ENCODE results near the gene MAP6. TPM values are rescaled to one million over a fixed set of nuclear protein-coding genes. Genes with fewer than 3 reads are reported as not detected.

Gene MAP6
- total and polyA plus RNA-seq, 9 of the 15 experiments (the other 6 are each of a cell fraction or from before 2014, with no cell fraction given), result not detected

DNA sequence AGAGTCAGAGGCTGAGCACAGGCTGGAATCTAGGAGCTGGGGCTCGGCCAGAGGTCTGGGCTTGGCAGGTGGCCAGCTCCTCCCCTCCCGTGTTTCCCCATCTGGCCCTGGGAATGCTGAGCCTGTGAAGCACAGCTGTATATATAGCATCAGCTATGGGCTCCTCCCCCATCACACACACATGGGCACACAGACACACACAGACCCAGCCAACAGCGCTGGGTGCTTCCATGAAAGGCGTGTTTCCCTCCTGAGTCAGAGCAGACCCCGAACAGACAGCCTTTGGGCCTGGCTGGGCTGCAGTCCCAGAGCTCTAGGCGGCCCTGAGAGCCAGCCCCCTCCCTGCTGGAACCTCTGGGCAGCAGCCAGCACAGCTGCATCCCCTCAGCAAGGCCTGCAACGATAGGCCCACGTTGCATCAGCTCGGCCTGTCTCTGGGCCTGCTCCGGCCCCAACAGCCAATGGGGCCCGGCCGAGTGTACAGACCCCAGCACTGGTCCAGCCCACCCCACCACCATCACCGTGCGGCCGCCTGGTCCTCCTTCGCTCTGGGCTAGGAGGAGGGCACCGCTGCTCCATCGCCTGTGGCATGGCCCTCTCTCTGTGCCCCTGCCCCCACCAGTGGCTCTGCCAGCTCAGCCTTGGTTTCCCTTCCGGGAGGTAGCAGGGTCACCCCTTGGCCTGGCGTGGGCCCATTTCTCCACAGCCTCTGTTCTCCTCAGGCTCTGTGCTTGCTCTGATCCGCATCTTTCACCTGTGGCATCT is 114.4 kb downstream of the MAP6 start (continued):
- TF ChIP-seq, protein P1, sequence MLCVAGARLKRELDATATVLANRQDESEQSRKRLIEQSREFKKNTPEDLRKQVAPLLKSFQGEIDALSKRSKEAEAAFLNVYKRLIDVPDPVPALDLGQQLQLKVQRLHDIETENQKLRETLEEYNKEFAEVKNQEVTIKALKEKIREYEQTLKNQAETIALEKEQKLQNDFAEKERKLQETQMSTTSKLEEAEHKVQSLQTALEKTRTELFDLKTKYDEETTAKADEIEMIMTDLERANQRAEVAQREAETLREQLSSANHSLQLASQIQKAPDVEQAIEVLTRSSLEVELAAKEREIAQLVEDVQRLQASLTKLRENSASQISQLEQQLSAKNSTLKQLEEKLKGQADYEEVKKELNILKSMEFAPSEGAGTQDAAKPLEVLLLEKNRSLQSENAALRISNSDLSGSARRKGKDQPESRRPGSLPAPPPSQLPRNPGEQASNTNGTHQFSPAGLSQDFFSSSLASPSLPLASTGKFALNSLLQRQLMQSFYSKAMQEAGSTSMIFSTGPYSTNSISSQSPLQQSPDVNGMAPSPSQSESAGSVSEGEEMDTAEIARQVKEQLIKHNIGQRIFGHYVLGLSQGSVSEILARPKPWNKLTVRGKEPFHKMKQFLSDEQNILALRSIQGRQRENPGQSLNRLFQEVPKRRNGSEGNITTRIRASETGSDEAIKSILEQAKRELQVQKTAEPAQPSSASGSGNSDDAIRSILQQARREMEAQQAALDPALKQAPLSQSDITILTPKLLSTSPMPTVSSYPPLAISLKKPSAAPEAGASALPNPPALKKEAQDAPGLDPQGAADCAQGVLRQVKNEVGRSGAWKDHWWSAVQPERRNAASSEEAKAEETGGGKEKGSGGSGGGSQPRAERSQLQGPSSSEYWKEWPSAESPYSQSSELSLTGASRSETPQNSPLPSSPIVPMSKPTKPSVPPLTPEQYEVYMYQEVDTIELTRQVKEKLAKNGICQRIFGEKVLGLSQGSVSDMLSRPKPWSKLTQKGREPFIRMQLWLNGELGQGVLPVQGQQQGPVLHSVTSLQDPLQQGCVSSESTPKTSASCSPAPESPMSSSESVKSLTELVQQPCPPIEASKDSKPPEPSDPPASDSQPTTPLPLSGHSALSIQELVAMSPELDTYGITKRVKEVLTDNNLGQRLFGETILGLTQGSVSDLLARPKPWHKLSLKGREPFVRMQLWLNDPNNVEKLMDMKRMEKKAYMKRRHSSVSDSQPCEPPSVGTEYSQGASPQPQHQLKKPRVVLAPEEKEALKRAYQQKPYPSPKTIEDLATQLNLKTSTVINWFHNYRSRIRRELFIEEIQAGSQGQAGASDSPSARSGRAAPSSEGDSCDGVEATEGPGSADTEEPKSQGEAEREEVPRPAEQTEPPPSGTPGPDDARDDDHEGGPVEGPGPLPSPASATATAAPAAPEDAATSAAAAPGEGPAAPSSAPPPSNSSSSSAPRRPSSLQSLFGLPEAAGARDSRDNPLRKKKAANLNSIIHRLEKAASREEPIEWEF (CRISPR knock-in tag; IDR thresholded peaks at IDR 0.05), result no peak
- TF ChIP-seq, protein P2, sequence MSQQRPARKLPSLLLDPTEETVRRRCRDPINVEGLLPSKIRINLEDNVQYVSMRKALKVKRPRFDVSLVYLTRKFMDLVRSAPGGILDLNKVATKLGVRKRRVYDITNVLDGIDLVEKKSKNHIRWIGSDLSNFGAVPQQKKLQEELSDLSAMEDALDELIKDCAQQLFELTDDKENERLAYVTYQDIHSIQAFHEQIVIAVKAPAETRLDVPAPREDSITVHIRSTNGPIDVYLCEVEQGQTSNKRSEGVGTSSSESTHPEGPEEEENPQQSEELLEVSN (IDR thresholded peaks at IDR 0.05; ENCODE audit: borderline replicate concordance in 1 of 2, extremely low read depth in 1 of 2, insufficient read depth in 1 of 2, insufficient read length in 1 of 2, low read depth in 1 of 2, low read length in 1 of 2, poor library complexity in 1 of 2, severe bottlenecking in 1 of 2), result no peak
- no peak for TF ChIP-seq ZC3H4 (CRISPR knock-in tag; IDR thresholded peaks at IDR 0.05; ENCODE audit: borderline replicate concordance)
- TF ChIP-seq, protein P3, sequence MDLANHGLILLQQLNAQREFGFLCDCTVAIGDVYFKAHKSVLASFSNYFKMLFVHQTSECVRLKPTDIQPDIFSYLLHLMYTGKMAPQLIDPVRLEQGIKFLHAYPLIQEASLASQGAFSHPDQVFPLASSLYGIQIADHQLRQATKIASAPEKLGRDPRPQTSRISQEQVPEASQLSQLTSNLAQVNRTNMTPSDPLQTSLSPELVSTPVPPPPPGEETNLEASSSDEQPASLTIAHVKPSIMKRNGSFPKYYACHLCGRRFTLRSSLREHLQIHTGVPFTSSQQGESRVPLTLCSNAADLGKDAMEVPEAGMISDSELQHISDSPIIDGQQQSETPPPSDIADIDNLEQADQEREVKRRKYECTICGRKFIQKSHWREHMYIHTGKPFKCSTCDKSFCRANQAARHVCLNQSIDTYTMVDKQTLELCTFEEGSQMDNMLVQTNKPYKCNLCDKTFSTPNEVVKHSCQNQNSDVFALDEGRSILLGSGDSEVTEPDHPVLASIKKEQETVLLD (IDR thresholded peaks at IDR 0.05), result no peak
- TF ChIP-seq MTF1 (CRISPR knock-in tag; IDR thresholded peaks at IDR 0.05; ENCODE audit: borderline replicate concordance), result 0 out of 2 replicates have a peak, but pooled peaks have one; percentile 48
- no peak for TF ChIP-seq EHMT2 (IDR thresholded peaks at IDR 0.05)
- no peak for TF ChIP-seq ZNF764 (CRISPR knock-in tag; IDR thresholded peaks at IDR 0.05; ENCODE audit: low read depth)
- no peak for TF ChIP-seq ESRRA (IDR thresholded peaks at IDR 0.05; ENCODE audit: borderline replicate concordance, low read depth)
- no peak for TF ChIP-seq SMC3 (conservative IDR thresholded peaks at IDR 0.05; ENCODE audit: insufficient read depth, low read depth, low read length)
- TF ChIP-seq, protein P4, sequence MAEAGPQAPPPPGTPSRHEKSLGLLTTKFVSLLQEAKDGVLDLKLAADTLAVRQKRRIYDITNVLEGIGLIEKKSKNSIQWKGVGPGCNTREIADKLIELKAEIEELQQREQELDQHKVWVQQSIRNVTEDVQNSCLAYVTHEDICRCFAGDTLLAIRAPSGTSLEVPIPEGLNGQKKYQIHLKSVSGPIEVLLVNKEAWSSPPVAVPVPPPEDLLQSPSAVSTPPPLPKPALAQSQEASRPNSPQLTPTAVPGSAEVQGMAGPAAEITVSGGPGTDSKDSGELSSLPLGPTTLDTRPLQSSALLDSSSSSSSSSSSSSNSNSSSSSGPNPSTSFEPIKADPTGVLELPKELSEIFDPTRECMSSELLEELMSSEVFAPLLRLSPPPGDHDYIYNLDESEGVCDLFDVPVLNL (CRISPR knock-in tag; IDR thresholded peaks at IDR 0.05; ENCODE audit: low read depth), result no peak
- TF ChIP-seq EWSR1 (IDR thresholded peaks at IDR 0.05; ENCODE audit: borderline replicate concordance, low read depth, partially characterized antibody), result no peak
- no peak for TF ChIP-seq RUNX1 (IDR thresholded peaks at IDR 0.05; ENCODE audit: low read depth)
- no peak for TF ChIP-seq ZNF408 (CRISPR knock-in tag; IDR thresholded peaks at IDR 0.05; ENCODE audit: low read depth)
- no peak for TF ChIP-seq ZNF766 (CRISPR knock-in tag; conservative IDR thresholded peaks at IDR 0.05)
- no peak for TF ChIP-seq NBN (IDR thresholded peaks at IDR 0.05; ENCODE audit: low read depth)
- no peak for TF ChIP-seq MED1 (CRISPR knock-in tag; IDR thresholded peaks at IDR 0.05; ENCODE audit: borderline replicate concordance)
- no peak for TF ChIP-seq ZEB2 (IDR thresholded peaks at IDR 0.05)

Data from K562 (cell line).